GM18907 (cell line): Measurements from ENCODE around the gene EEPD1.
A peak's percentile ranks its signal among the peaks of the same experiment; 100 is the strongest.
"Not testable (repeated sequence)": the region's sequence is repeated elsewhere in the genome, so short reads cannot be mapped to it uniquely, and the experiment has no call there.

Experiments used
- ATAC-seq: cut with Tn5 transposase; IDR thresholded peaks from one replicate; pipeline ENCODE4 v1.9.1; 2021; ENCODE audit warnings: mild to moderate bottlenecking, moderate library complexity; ENCODE audit not compliant: unreplicated experiment

The EEPD1 gene

GRCh38 chr7:36128448-36129047 is 24.5 kb upstream of the EEPD1 start:
- ATAC-seq, result no peak

- no peak for ATAC-seq
These were observed 24.0 kb upstream of the EEPD1 start for GRCh38 chr7:36129048-36129534.

- ATAC-seq, result no peak
These were observed 22.7 kb upstream of the EEPD1 start for GRCh38 chr7:36130236-36130945.

- no peak for ATAC-seq
These were observed 22.0 kb upstream of the EEPD1 start for GRCh38 chr7:36131026-36131425.

- ATAC-seq, result no peak
These were observed 21.6 kb upstream of the EEPD1 start for GRCh38 chr7:36131499-36131898.

GRCh38 chr7:36132012-36132411 is 21.0 kb upstream of the EEPD1 start:
- no peak for ATAC-seq

GRCh38 chr7:36135700-36136099 is 17.4 kb upstream of the EEPD1 start:
- ATAC-seq, result no peak

- ATAC-seq, result no peak
These were observed 15.8 kb upstream of the EEPD1 start for GRCh38 chr7:36137258-36137657.

- no peak for ATAC-seq
These were observed 15.3 kb upstream of the EEPD1 start for GRCh38 chr7:36137754-36138153.

- ATAC-seq, result no peak
These were observed 14.8 kb upstream of the EEPD1 start for GRCh38 chr7:36138209-36138608.

GRCh38 chr7:36141351-36141750 is 11.7 kb upstream of the EEPD1 start:
- no peak for ATAC-seq

- ATAC-seq, result no peak
These were observed 11.2 kb upstream of the EEPD1 start for GRCh38 chr7:36141850-36142249.

- ATAC-seq, result no peak
These were observed 8.9 kb upstream of the EEPD1 start for GRCh38 chr7:36144189-36144588.

GRCh38 chr7:36145686-36146085 is 7.4 kb upstream of the EEPD1 start:
- ATAC-seq, result no peak

- ATAC-seq, result no peak
These were observed 5.7 kb upstream of the EEPD1 start for GRCh38 chr7:36147361-36147760.

GRCh38 chr7:36148422-36149065 is 4.5 kb upstream of the EEPD1 start:
- ATAC-seq, result no peak

GRCh38 chr7:36149240-36149639 is 3.8 kb upstream of the EEPD1 start:
- ATAC-seq, result not testable (repeated sequence)

- no peak for ATAC-seq
These were observed 3.2 kb upstream of the EEPD1 start for GRCh38 chr7:36149694-36150452.

GRCh38 chr7:36151921-36152755 is 916 bp upstream of the EEPD1 start:
- no peak for ATAC-seq

GRCh38 chr7:36153571-36154097 is 580 bp downstream of the EEPD1 start:
- ATAC-seq, result peak; percentile 23
